Measurements from ENCODE around the gene CATSPER1. TPM values are rescaled to one million over a fixed set of nuclear protein-coding genes. Genes with fewer than 3 reads are reported as not detected.

The CATSPER1 gene
- total and polyA plus RNA-seq, 2 of the 13 experiments (the other 11 are each of a cell fraction or from before 2014, with no cell fraction given): 0.17 TPM; not detected in 1

DNA sequence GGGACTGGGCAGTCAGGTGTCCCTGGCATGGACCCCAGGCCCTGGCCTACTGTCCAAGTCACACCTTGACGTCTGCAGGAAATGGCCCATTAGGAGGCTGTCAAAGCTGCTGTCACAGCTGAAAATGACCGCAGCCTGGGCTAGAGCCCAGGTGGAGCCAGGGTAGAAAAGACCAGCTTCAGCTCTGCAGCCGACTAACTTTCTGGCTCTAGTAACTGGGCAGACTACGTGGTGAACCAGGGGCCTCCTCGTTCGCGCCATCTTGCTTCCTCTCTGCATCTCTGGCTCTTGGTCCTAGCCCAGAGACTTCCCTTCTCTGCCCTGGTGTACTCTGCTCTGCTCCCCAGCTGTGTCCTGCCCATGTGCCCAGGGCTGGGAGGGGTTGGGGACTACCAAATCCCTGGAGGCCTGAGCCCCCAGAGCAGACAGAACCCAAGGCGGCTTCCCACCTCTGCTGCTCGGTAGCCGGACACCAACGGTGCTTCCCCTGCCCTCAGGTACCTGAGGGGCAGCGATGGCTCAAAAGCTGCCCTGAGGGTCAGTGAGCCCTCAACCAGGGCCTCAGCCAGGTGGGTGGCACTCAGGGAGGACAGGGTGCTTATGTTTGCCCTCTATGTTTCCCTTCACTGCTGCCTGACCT, 45.1 kb downstream of the CATSPER1 start:
- H3K4me1 ChIP-seq (ENCODE audit: insufficient read depth, low read length): peaks cover 15% of the 10 kb centered on the region
- no peaks in the 10 kb centered on the region for H4K20me1 ChIP-seq (ENCODE audit: insufficient read depth, low read length)
- no peak overlapping the region for H3K9ac ChIP-seq (ENCODE audit: insufficient read depth, low read depth, low read length)
- WGBS (ENCODE audit: low lambda C conversion rate): 85% methylated on average over 11 of the region's 12 CpGs
- no peaks in the 10 kb centered on the region; a peak in 1 of 5 replicates for H3K27me3 ChIP-seq (ENCODE audit: control insufficient read depth in 1 of 2, insufficient read depth in 2 of 2, low read length in 2 of 2)
- POLR2A ChIA-PET: no interaction called here
- TF ChIP-seq AGO2 (optimal IDR thresholded peaks at IDR 0.05; ENCODE audit: low read depth, low read length) (peak; percentile 47), MAFF (IDR thresholded peaks at IDR 0.05; ENCODE audit: low read depth, low read length) (no peak), KDM2A (CRISPR knock-in tag; IDR thresholded peaks at IDR 0.05; ENCODE audit: borderline replicate concordance, low read depth) (peak; percentile 10; the same call in 1 of the 2 replicates)
- no peak overlapping the region for H3K27ac ChIP-seq (ENCODE audit: extremely low read length, insufficient read depth, low read length)
- no peak overlapping the region for H3K4me3 ChIP-seq (replicated peaks in 1 of 3; ENCODE audit: insufficient read depth in 1 of 3, low read depth in 2 of 3, low read length in 3 of 3)
- no peak overlapping the region for H2AFZ ChIP-seq (ENCODE audit: low read length)
- CTCF ChIA-PET (ENCODE audit: low intra/inter-chr PET ratio, low total read pairs): interaction anchor here (0.8 kb wide), 1 partner anchor 8 kb away, joined by 7 read pairs; no protein-coding TSS in a partner anchor
- H3K9me3 ChIP-seq (ENCODE audit: low read length): no peaks in the 10 kb centered on the region
- BruUV-seq (replicated peaks): no TSS peak
- H3K36me3 ChIP-seq (replicated peaks in 1 of 2; ENCODE audit: control insufficient read depth in 1 of 2, insufficient read depth in 2 of 2, low read length in 2 of 2): peaks cover 5 to 18% of the 10 kb centered on the region in 2 experiments; a peak in 3 of 5 replicates
- in situ Hi-C loops (cut with HindIII; ENCODE audit: extremely low pct_ligation_motif_present, low pct_unique_long_range_greater_than_20kb): loop anchor here (10.0 kb wide), 1 partner anchor 266 kb away; the partner anchor contains the start of gene KAT5
- no peaks in the 10 kb centered on the region for H3K79me2 ChIP-seq (ENCODE audit: insufficient read depth, low read length)
- no peak for ATAC-seq
- H3K4me2 ChIP-seq (ENCODE audit: low read depth, low read length): no peak overlapping the region
- DNase-seq (ENCODE audit: low spot score): no peak
- intact Hi-C loops (cut with micrococcal nuclease; ENCODE audit: unreplicated experiment): no loop called here
- FAIRE-seq: no peak

GRCh38 chr11:65979261-65979759, 47.0 kb downstream of the CATSPER1 start:
- Histone ChIP-seq H3K4me3 (replicated peaks in 1 of 3; ENCODE audit: insufficient read depth in 1 of 3, low read depth in 2 of 3, low read length in 3 of 3) (no peak overlapping the region), H3K79me2 (ENCODE audit: insufficient read depth, low read length) (no peaks in the 10 kb centered on the region), H3K36me3 (replicated peaks in 1 of 2; ENCODE audit: control insufficient read depth in 1 of 2, insufficient read depth in 2 of 2, low read length in 2 of 2) (peaks cover 5 to 18% of the 10 kb centered on the region in 2 experiments; a peak in 4 of 5 replicates), H3K9me3 (ENCODE audit: low read length) (no peaks in the 10 kb centered on the region), H3K27ac (ENCODE audit: extremely low read length, insufficient read depth, low read length) (no peak overlapping the region), H3K9ac (ENCODE audit: insufficient read depth, low read depth, low read length) (no peak overlapping the region), H2AFZ (ENCODE audit: low read length) (no peak overlapping the region), H3K27me3 (ENCODE audit: control insufficient read depth in 1 of 2, insufficient read depth in 2 of 2, low read length in 2 of 2) (no peaks in the 10 kb centered on the region; a peak in 1 of 5 replicates), H4K20me1 (ENCODE audit: insufficient read depth, low read length) (no peaks in the 10 kb centered on the region), H3K4me1 (ENCODE audit: insufficient read depth, low read length) (peaks cover 14% of the 10 kb centered on the region), H3K4me2 (ENCODE audit: low read depth, low read length) (no peak overlapping the region)
- no TSS peak for BruUV-seq (replicated peaks)
- ChIA-PET CTCF (ENCODE audit: low intra/inter-chr PET ratio, low total read pairs) (no interaction called here), POLR2A (no interaction called here)
- ATAC-seq: no peak
- 95% methylated on average over 7 of the region's 10 CpGs for WGBS (ENCODE audit: low lambda C conversion rate)
- no peak for FAIRE-seq
- no peak for DNase-seq (ENCODE audit: low spot score)
- in situ Hi-C loops (cut with HindIII; ENCODE audit: extremely low pct_ligation_motif_present, low pct_unique_long_range_greater_than_20kb) (no loop called here), intact Hi-C loops (cut with micrococcal nuclease; ENCODE audit: unreplicated experiment) (no loop called here)
- TF ChIP-seq KLF11 (CRISPR knock-in tag; IDR thresholded peaks at IDR 0.05): no peak
- no peak for TF ChIP-seq NFKBIZ (CRISPR knock-in tag; IDR thresholded peaks at IDR 0.05)
- no peak for TF ChIP-seq ISL2 (CRISPR knock-in tag; IDR thresholded peaks at IDR 0.05)
- no peak for TF ChIP-seq TERF1 (CRISPR knock-in tag; IDR thresholded peaks at IDR 0.05)
- no peak for TF ChIP-seq ZFP82 (CRISPR knock-in tag; IDR thresholded peaks at IDR 0.05; ENCODE audit: borderline replicate concordance)
- no peak for TF ChIP-seq SRSF9 (IDR thresholded peaks at IDR 0.05; ENCODE audit: borderline replicate concordance, insufficient read depth, low read depth, low read length, poor library complexity, severe bottlenecking)
- no peak for TF ChIP-seq PCBP2 (optimal IDR thresholded peaks at IDR 0.05; ENCODE audit: low read depth, low read length, poor library complexity, severe bottlenecking)
- no peak for TF ChIP-seq NCOA5 (CRISPR knock-in tag; IDR thresholded peaks at IDR 0.05)
- TF ChIP-seq PHB2 (IDR thresholded peaks at IDR 0.05; ENCODE audit: partially characterized antibody): no peak
- no peak for TF ChIP-seq ZNF232 (CRISPR knock-in tag; IDR thresholded peaks at IDR 0.05; ENCODE audit: borderline replicate concordance)
